Right cardiac atrium (tissue), 5 donors: ENCODE measurements around the gene RLN3. TPM values are rescaled to one million over a fixed set of nuclear protein-coding genes. Genes with fewer than 3 reads are reported as not detected.
A peak's percentile ranks its signal among the peaks of the same experiment; 100 is the strongest.

Experiments
- ATAC-seq, 2 donors: fragments of 200-7000 bp; cut with Tn5 transposase; one replicate each; pipeline versions ENCODE4 v1.8.0 to v1.9.1; 2020; ENCODE audit warnings: moderate library complexity in 2 of 2, mild to moderate bottlenecking in 1 of 2
- DNase-seq, 3 donors: peaks; one replicate each; pipeline ENCODE4 v3.0.0-alpha.2; 2020
- H3K27ac ChIP-seq: one replicate; pipeline ENCODE4 v1.5.1; 2013; ENCODE audit warnings: mild to moderate bottlenecking, low read length, control low read depth, moderate library complexity
- H3K27me3 ChIP-seq: one replicate; pipeline ENCODE4 v1.6.1; 2013; ENCODE audit not compliant: control insufficient read depth, insufficient read depth
- H3K4me1 ChIP-seq: one replicate; pipeline ENCODE4 v1.6.1; 2013; ENCODE audit warnings: low read length; ENCODE audit not compliant: control insufficient read depth, insufficient read depth
- H3K4me3 ChIP-seq: one replicate; pipeline ENCODE4 v1.5.1; 2013; ENCODE audit warnings: low read length, control low read depth
- H3K9me3 ChIP-seq: one replicate; pipeline ENCODE4 v1.6.1; 2013; ENCODE audit warnings: low read length; ENCODE audit not compliant: control insufficient read depth
- WGBS: extraction: QIAGEN DNeasy Blood & Tissue Kit; methylation state at CpG from one replicate; pipeline ENCODE4 v1.1.7; 2013; 5-methylcytosine and 5-hydroxymethylcytosine counted together
- intact Hi-C, 4 donors: fragments of 100-400 bp; cut with DNase I; formaldehyde crosslinking; loops; one replicate each; pipeline versions ENCODE4 v1.11.0 to v1.14.0; 2022 to 2023
- polyA plus RNA-seq: library from polyadenylated mRNA; stranded (reverse); fragments of 200-250 nt; gene quantifications from one replicate; pipeline ENCODE4 v1.2.3, GENCODE V29; 2013
- total RNA-seq, 4 donors: library from RNA; stranded (reverse); fragmentation: NEBNext Ultra II Directional; extraction: Animal tissue kit (Norgen Biotek cat#: 25700); gene quantifications; one replicate each; pipeline ENCODE4 v1.2.1, GENCODE V29; 2021
- donor health status: healthy with polysubstance abuse.
- donor health status: DM: no; HTN: yes; CAD: no.
- donor health status: DM: no; HTN: no; CAD: no.
- donor health status: DM: no; HTN: yes; CAD: no; lungs with severe emphysema.
- donor health status: DM: yes; HTN: yes; CAD: no.

RLN3 gene
- total and polyA plus RNA-seq, 5 donors, result not detected

- Histone ChIP-seq H3K27ac (no peak overlapping the region), H3K4me3 (no peak overlapping the region), H3K4me1 (peaks cover 8% of the 10 kb centered on the region), H3K27me3 (no peaks in the 10 kb centered on the region), H3K9me3 (no peaks in the 10 kb centered on the region)
- DNase-seq (no peak), ATAC-seq (no peak)
- 78% methylated on average over 15 of the region's 15 CpGs for whole genome bisulfite sequencing
- intact Hi-C loops, result no loop called here
Observed at GRCh38 chr19:13984186-13984585, 43.8 kb upstream of the RLN3 start.

GRCh38 chr19:13984875-13985741 is 42.8 kb upstream of the RLN3 start:
- Histone ChIP-seq H3K9me3 (no peaks in the 10 kb centered on the region), H3K27ac (no peak overlapping the region), H3K4me3 (no peak overlapping the region), H3K27me3 (no peaks in the 10 kb centered on the region), H3K4me1 (peaks cover 5% of the 10 kb centered on the region)
- intact Hi-C loops, result no loop called here
- no peak for ATAC-seq
- DNase-seq, result no peak
- 87% methylated on average over 25 of the region's 25 CpGs for WGBS

GRCh38 chr19:13985771-13986347 is 42.1 kb upstream of the RLN3 start:
- Histone ChIP-seq H3K4me1 (peaks cover 5% of the 10 kb centered on the region), H3K4me3 (no peak overlapping the region), H3K9me3 (no peaks in the 10 kb centered on the region), H3K27ac (peak overlapping the region; percentile 40), H3K27me3 (no peaks in the 10 kb centered on the region)
- intact Hi-C loops, result no loop called here
- DNase-seq, result no peak
- WGBS, result 77% methylated on average over 10 of the region's 10 CpGs
- peak in 1 of 2 donors; percentile 1 for ATAC-seq

- DNase-seq, result peak; percentile 91 to 96 (median 96)
- peaks cover 5% of the 10 kb centered on the region for H3K4me1 ChIP-seq
- H3K27ac ChIP-seq, result peak overlapping the region; percentile 82
- no peaks in the 10 kb centered on the region for H3K9me3 ChIP-seq
- 32% methylated on average over 19 of the region's 19 CpGs for WGBS
- H3K4me3 ChIP-seq, result no peak overlapping the region
- intact Hi-C loops, result no loop called here
- H3K27me3 ChIP-seq, result no peaks in the 10 kb centered on the region
- ATAC-seq, result peak; percentile 60 to 80
Observed at GRCh38 chr19:13986348-13986904, 41.5 kb upstream of the RLN3 start.

GRCh38 chr19:13987101-13987890 is 40.7 kb upstream of the RLN3 start:
- intact Hi-C loops, result no loop called here
- 40% methylated on average over 17 of the region's 17 CpGs for WGBS
- ATAC-seq (peak; percentile 58 to 64), DNase-seq (peak in 2 of 3 donors; percentile 81 to 82)
- Histone ChIP-seq H3K9me3 (no peaks in the 10 kb centered on the region), H3K27me3 (no peaks in the 10 kb centered on the region), H3K27ac (peak overlapping the region; percentile 82), H3K4me3 (no peak overlapping the region), H3K4me1 (peaks cover 5% of the 10 kb centered on the region)

GRCh38 chr19:13989487-13989886 is 38.5 kb upstream of the RLN3 start:
- Histone ChIP-seq H3K27ac (no peak overlapping the region), H3K27me3 (no peaks in the 10 kb centered on the region), H3K4me1 (peaks cover 5% of the 10 kb centered on the region), H3K9me3 (no peaks in the 10 kb centered on the region), H3K4me3 (no peak overlapping the region)
- intact Hi-C loops, result no loop called here
- ATAC-seq (no peak), DNase-seq (no peak)
- WGBS, result 86% methylated on average over 7 of the region's 7 CpGs

- WGBS, result 96% methylated on average over 8 of the region's 8 CpGs
- no peak for ATAC-seq
- intact Hi-C loops, result no loop called here
Observed at GRCh38 chr19:13990085-13990484, 37.9 kb upstream of the RLN3 start.

GRCh38 chr19:13992025-13992424 is 35.9 kb upstream of the RLN3 start:
- intact Hi-C loops, result no loop called here
- Histone ChIP-seq H3K27ac (no peak overlapping the region), H3K4me3 (no peak overlapping the region), H3K9me3 (no peaks in the 10 kb centered on the region), H3K27me3 (no peaks in the 10 kb centered on the region), H3K4me1 (peaks cover 8% of the 10 kb centered on the region)
- no peak for ATAC-seq
- WGBS, result 95% methylated on average over 7 of the region's 7 CpGs
- DNase-seq, result peak in 1 of 3 donors; percentile 29

More at GRCh38 chr19:13990085-13990484, 37.9 kb upstream of the RLN3 start:
- no peak overlapping the region for H3K4me3 ChIP-seq
- H3K27ac ChIP-seq, result no peak overlapping the region
- peak in 1 of 3 donors; percentile 42 for DNase-seq
- H3K27me3 ChIP-seq, result no peaks in the 10 kb centered on the region
- H3K4me1 ChIP-seq, result peaks cover 7% of the 10 kb centered on the region
- no peaks in the 10 kb centered on the region for H3K9me3 ChIP-seq

- Histone ChIP-seq H3K27me3 (no peaks in the 10 kb centered on the region), H3K4me1 (peaks cover 3% of the 10 kb centered on the region), H3K9me3 (no peaks in the 10 kb centered on the region), H3K4me3 (no peak overlapping the region), H3K27ac (no peak overlapping the region)
- no peak for ATAC-seq
- 73% methylated on average over 22 of the region's 22 CpGs for WGBS
- intact Hi-C loops, result no loop called here
- DNase-seq, result no peak
Observed at GRCh38 chr19:13993590-13994300, 34.2 kb upstream of the RLN3 start.

- DNase-seq (peak in 2 of 3 donors; percentile 51 to 77), ATAC-seq (peak; percentile 61 to 82)
- peaks cover 3% of the 10 kb centered on the region for H3K4me1 ChIP-seq
- H3K27me3 ChIP-seq, result no peaks in the 10 kb centered on the region
- intact Hi-C loops, result no loop called here
- no peaks in the 10 kb centered on the region for H3K9me3 ChIP-seq
- peak overlapping the region; percentile 43 for H3K27ac ChIP-seq
- WGBS, result 64% methylated on average over 13 of the region's 13 CpGs
- H3K4me3 ChIP-seq, result no peak overlapping the region
Observed at GRCh38 chr19:13995017-13995728, 32.8 kb upstream of the RLN3 start.
